Adrenal gland (tissue), 5 donors: Measurements from ENCODE around the gene VKORC1.

Experiments
- CTCF ChIP-seq, 6 experiments: fragments of 450-650 bp in 4 of 6; fragments of 200-600 bp in 2 of 6; sonication (generic) in 1 of 6; IDR thresholded peaks; 1 replicate in 5 of 6; 2 replicates in 1 of 6; pipeline versions ENCODE4 v1.5.1 to v1.8.0; 2016 to 2021; ENCODE audit warnings: antibody characterized with exemption in 6 of 6, mild to moderate bottlenecking in 2 of 6, moderate library complexity in 1 of 6
- POLR2A ChIP-seq, 2 donors: fragments of 450-650 bp; IDR thresholded peaks; one replicate each; pipeline ENCODE4 v1.6.1; 2017; ENCODE audit warnings: antibody characterized with exemption in 2 of 2, mild to moderate bottlenecking in 2 of 2, moderate library complexity in 1 of 2
- donor health status: DM: no; HTN: no; CAD: no.

GRCh38 chr16:31055613-31056012 lies 39.0 kb downstream of the VKORC1 start:
- TF ChIP-seq CTCF (IDR thresholded peaks at IDR 0.05) (no peak), POLR2A (IDR thresholded peaks at IDR 0.05) (no peak)
